CD14-positive monocyte (primary cell): ENCODE measurements around the gene ADGRG1. TPM values are rescaled to one million over a fixed set of nuclear protein-coding genes. Genes with fewer than 3 reads are reported as not detected.
A peak's percentile ranks its signal among the peaks of the same experiment; 100 is the strongest.

Experiments used
- DNase-seq, 3 donors: peaks; one replicate each; pipeline ENCODE4 v3.0.0-alpha.2; 2011 to 2022
- H2AFZ ChIP-seq: 2 replicates; pipeline ENCODE4 v1.6.0; 2012; ENCODE audit warnings: mild to moderate bottlenecking, low read depth, low read length, inconsistent platforms; ENCODE audit not compliant: insufficient read depth, poor library complexity, severe bottlenecking
- H3K27ac ChIP-seq, 2 donors: 1 replicate in 1 of 2; 2 replicates in 1 of 2; pipeline ENCODE4 v1.5.1; 2012 to 2013; ENCODE audit warnings: low read length in 2 of 2, control low read depth in 1 of 2, inconsistent platforms in 1 of 2, low read depth in 1 of 2, mild to moderate bottlenecking in 1 of 2
- H3K27me3 ChIP-seq, 2 donors: one replicate each; pipeline versions ENCODE4 v1.6.0 to v1.6.1; 2011 to 2013; ENCODE audit warnings: low read length in 2 of 2; ENCODE audit not compliant: control insufficient read depth in 2 of 2, insufficient read depth in 2 of 2
- H3K36me3 ChIP-seq, 2 donors: replicated peaks in 1 of 2; 1 replicate in 1 of 2; 2 replicates in 1 of 2; pipeline versions ENCODE4 v1.5.1 to v1.6.1; 2012 to 2013; ENCODE audit warnings: low read length in 2 of 2, control low read depth in 1 of 2, inconsistent platforms in 1 of 2, mild to moderate bottlenecking in 1 of 2; ENCODE audit not compliant: insufficient read depth in 2 of 2, control insufficient read depth in 1 of 2
- H3K4me1 ChIP-seq, 2 donors: 1 replicate in 1 of 2; 2 replicates in 1 of 2; pipeline versions ENCODE4 v1.5.1 to v1.6.1; 2012 to 2013; ENCODE audit warnings: low read length in 2 of 2, control low read depth in 1 of 2, inconsistent platforms in 1 of 2, mild to moderate bottlenecking in 1 of 2, moderate library complexity in 1 of 2; ENCODE audit not compliant: insufficient read depth in 2 of 2, control insufficient read depth in 1 of 2
- H3K4me2 ChIP-seq: replicated peaks from 2 replicates; pipeline ENCODE3; 2012; ENCODE audit warnings: low read length, moderate library complexity, mild to moderate bottlenecking; ENCODE audit not compliant: poor library complexity, severe bottlenecking; ENCODE audit errors: extremely low read depth
- H3K4me3 ChIP-seq, 3 experiments: fragments of 200-600 bp in 1 of 3; sonication (generic) in 1 of 3; replicated peaks in 1 of 3; 1 replicate in 2 of 3; 2 replicates in 1 of 3; pipeline ENCODE4 v1.5.1; 2011 to 2013; ENCODE audit warnings: low read length in 3 of 3, mild to moderate bottlenecking in 3 of 3, control low read depth in 2 of 3, low read depth in 2 of 3, inconsistent platforms in 1 of 3, moderate library complexity in 1 of 3
- H3K79me2 ChIP-seq: 2 replicates; pipeline ENCODE4 v1.6.0; 2012; ENCODE audit warnings: mild to moderate bottlenecking, control low read depth, inconsistent platforms, low read length, moderate library complexity; ENCODE audit not compliant: insufficient read depth
- H3K9ac ChIP-seq: 2 replicates; pipeline ENCODE4 v1.6.0; 2017; ENCODE audit warnings: low read length, mild to moderate bottlenecking; ENCODE audit not compliant: insufficient read depth, poor library complexity, severe bottlenecking
- H3K9me3 ChIP-seq, 2 donors: replicated peaks in 1 of 2; 1 replicate in 1 of 2; 2 replicates in 1 of 2; pipeline versions ENCODE4 v1.5.1 to v1.6.1; 2012 to 2013; ENCODE audit warnings: low read length in 2 of 2, control low read depth in 1 of 2; ENCODE audit not compliant: control insufficient read depth in 1 of 2, insufficient read depth in 1 of 2
- H4K20me1 ChIP-seq: 2 replicates; pipeline ENCODE4 v1.6.0; 2012; ENCODE audit warnings: mild to moderate bottlenecking, low read length, control low read depth, moderate library complexity; ENCODE audit not compliant: insufficient read depth
- H3K27ac Mint-ChIP-seq, 7 donors: one replicate each; pipeline ENCODE4 v1.8.0; 2020; ENCODE audit warnings: mild to moderate bottlenecking in 7 of 7, mixed read lengths in 7 of 7, moderate library complexity in 6 of 7, inconsistent platforms in 2 of 7
- H3K27me3 Mint-ChIP-seq, 3 donors: one replicate each; pipeline ENCODE4 v1.8.0; 2021 to 2022; ENCODE audit warnings: low read depth in 3 of 3, mild to moderate bottlenecking in 3 of 3, mixed read lengths in 3 of 3, moderate library complexity in 3 of 3, inconsistent platforms in 1 of 3
- H3K36me3 Mint-ChIP-seq, 2 donors: one replicate each; pipeline ENCODE4 v1.8.0; 2020; ENCODE audit warnings: mixed read lengths in 2 of 2, inconsistent platforms in 1 of 2, mild to moderate bottlenecking in 1 of 2
- H3K4me1 Mint-ChIP-seq: one replicate; pipeline ENCODE4 v1.8.0; 2020; ENCODE audit warnings: mild to moderate bottlenecking, mixed read lengths
- H3K4me3 Mint-ChIP-seq, 2 donors: one replicate each; pipeline ENCODE4 v1.8.0; 2020; ENCODE audit warnings: mild to moderate bottlenecking in 2 of 2, mixed read lengths in 2 of 2, moderate library complexity in 1 of 2
- H3K9me3 Mint-ChIP-seq, 7 donors: one replicate each; pipeline ENCODE4 v1.8.0; 2020 to 2022; ENCODE audit warnings: mixed read lengths in 7 of 7, mild to moderate bottlenecking in 6 of 7, moderate library complexity in 6 of 7, inconsistent platforms in 2 of 7
- WGBS: methylation state at CpG from one replicate; pipeline ENCODE4 v1.1.5; 2013; ENCODE audit warnings: missing lambda C conversion rate; ENCODE audit not compliant: insufficient coverage; 5-methylcytosine and 5-hydroxymethylcytosine counted together
- intact Hi-C, 2 donors: fragments of 100-400 bp; cut with micrococcal nuclease; formaldehyde crosslinking; loops; one replicate each; pipeline versions ENCODE4 v1.15.0 to v1.15.1; 2023
- polyA plus RNA-seq, 3 donors: library from polyadenylated mRNA; depleted of rRNA in 1 of 3; unstranded in 2 of 3; stranded (reverse) in 1 of 3; fragments of 300-500 nt in 2 of 3; fragments of >200 nt in 1 of 3; fragmentation: Illumina TruSeq in 2 of 3; gene quantifications; 1 replicate in 2 of 3; 2 replicates in 1 of 3; pipeline ENCODE4 v1.2.3, GENCODE V29; 2012 to 2021
- TF ChIP-seq, protein P1 (sequence below): fragments of 200-600 bp; IDR thresholded peaks from one replicate; pipeline ENCODE4 v1.8.0; 2022; ENCODE audit warnings: antibody characterized with exemption, mild to moderate bottlenecking

ADGRG1 gene
- polyA plus RNA-seq, 3 donors, result 0.07 to 0.39 (median 0.08) TPM

DNA sequence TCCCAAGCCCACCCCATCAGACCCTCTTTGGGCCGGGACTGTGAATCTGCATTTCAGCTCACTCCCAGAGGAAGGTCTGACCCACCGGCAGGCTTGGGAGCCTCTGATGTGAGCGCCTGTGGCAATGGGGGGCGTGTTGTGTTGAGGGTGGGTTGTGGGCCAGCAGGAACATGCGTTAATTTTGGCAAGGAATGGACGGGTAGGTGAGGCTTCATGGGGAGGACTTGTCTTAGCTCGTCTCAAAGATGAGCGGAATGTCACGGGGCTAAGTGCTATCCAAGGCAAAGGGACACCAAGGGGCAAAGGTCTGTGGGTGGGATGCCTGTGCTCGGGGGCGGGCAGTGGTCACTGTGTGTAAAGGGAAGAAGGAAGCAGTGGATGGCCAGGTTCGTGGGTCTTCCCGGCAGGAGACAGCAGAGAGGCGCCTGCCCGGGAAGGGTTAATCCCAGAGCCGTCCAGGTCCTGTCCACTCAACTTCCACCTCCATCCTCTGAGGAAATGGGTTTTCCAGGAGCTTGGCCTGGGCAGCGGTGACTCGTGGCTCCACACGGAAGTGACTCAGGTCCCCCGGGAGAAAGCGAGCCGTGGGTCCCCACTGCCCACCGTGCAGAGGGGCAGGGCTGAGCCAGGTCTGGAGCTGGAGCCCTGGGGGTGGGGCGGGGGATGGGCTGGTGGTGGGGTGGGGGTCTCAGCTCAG lies 17.4 kb downstream of the ADGRG1 start:
- Mint-ChIP-seq H3K27me3 (peaks cover 26 to 47% (median 39%) of the 10 kb centered on the region in 3 donors), H3K9me3 (peaks cover 0 to 5% (median 0%) of the 10 kb centered on the region in 7 donors), H3K27ac (peak overlapping the region in 2 of 7 donors; percentile 5 to 16), H3K4me1 (peaks cover 24% of the 10 kb centered on the region), H3K4me3 (peak overlapping the region in 1 of 2 donors; percentile 62), H3K36me3 (no peaks in the 10 kb centered on the region)
- H3K4me2 ChIP-seq, result no peak overlapping the region
- WGBS, result 58% methylated on average over 13 of the region's 24 CpGs
- H3K9ac ChIP-seq, result no peak overlapping the region
- H3K4me3 ChIP-seq, result no peak overlapping the region
- intact Hi-C loops, result loop anchor here (5.0 kb wide), 3 partner anchors 46 to 91 kb away; partner anchors contain the start of genes DRC7 (in 1 of the 2) and KATNB1 (in 1 of the 2)
- DNase-seq, result peak in 1 of 3 donors; percentile 33
- peaks cover 2 to 48% of the 10 kb centered on the region in 2 donors for H3K27me3 ChIP-seq
- H2AFZ ChIP-seq, result no peak overlapping the region
- no peaks in the 10 kb centered on the region for H3K9me3 ChIP-seq
- H4K20me1 ChIP-seq, result no peaks in the 10 kb centered on the region
- H3K4me1 ChIP-seq, result peaks cover 24 to 25% of the 10 kb centered on the region in 2 donors
- H3K27ac ChIP-seq, result no peak overlapping the region
- TF ChIP-seq, protein P1, sequence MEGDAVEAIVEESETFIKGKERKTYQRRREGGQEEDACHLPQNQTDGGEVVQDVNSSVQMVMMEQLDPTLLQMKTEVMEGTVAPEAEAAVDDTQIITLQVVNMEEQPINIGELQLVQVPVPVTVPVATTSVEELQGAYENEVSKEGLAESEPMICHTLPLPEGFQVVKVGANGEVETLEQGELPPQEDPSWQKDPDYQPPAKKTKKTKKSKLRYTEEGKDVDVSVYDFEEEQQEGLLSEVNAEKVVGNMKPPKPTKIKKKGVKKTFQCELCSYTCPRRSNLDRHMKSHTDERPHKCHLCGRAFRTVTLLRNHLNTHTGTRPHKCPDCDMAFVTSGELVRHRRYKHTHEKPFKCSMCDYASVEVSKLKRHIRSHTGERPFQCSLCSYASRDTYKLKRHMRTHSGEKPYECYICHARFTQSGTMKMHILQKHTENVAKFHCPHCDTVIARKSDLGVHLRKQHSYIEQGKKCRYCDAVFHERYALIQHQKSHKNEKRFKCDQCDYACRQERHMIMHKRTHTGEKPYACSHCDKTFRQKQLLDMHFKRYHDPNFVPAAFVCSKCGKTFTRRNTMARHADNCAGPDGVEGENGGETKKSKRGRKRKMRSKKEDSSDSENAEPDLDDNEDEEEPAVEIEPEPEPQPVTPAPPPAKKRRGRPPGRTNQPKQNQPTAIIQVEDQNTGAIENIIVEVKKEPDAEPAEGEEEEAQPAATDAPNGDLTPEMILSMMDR, result no peak
- H3K79me2 ChIP-seq, result no peaks in the 10 kb centered on the region
- H3K36me3 ChIP-seq, result no peaks in the 10 kb centered on the region

DNA sequence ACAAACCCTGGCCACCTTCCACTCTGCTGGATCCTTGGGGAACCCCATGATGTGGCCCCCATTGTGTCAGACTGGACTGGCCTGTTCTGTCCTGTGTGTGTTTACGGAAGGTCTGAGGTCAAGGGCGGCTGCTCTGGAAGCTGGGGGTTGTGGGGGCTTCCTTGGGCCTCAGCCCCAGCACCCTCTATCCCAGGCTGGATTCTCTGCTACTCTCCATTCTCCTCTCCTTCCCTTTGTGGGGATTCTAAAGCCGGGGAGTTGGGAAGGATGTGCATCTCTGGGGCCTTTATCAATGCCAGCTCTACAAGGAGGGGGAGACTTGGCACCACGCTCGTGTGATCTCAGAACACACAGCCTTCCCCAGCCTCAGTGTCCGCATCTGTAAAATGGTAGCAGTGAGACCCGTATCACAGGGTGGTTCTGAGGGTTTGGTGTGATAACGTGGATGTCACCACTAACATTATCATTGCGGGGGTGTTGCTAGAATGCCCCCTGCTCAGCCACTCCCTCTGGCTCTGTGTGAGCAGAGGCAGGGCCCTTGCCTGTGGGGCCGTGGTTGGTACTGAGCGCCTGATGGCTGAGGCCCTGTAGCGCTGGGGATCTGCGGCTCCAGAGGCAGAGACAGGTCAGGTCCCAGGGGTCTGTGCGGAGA lies 18.1 kb downstream of the ADGRG1 start:
- Mint-ChIP-seq H3K27me3 (peaks cover 25 to 50% (median 38%) of the 10 kb centered on the region in 3 donors), H3K4me3 (peak overlapping the region in 1 of 2 donors; percentile 48), H3K4me1 (peaks cover 24% of the 10 kb centered on the region), H3K9me3 (peaks cover 0 to 5% (median 0%) of the 10 kb centered on the region in 7 donors), H3K36me3 (no peaks in the 10 kb centered on the region), H3K27ac (peak overlapping the region in 2 of 7 donors; percentile 7 to 51)
- no peak overlapping the region for H3K4me3 ChIP-seq
- no peaks in the 10 kb centered on the region for H3K9me3 ChIP-seq
- H3K4me2 ChIP-seq, result no peak overlapping the region
- TF ChIP-seq, protein P1, result no peak
- WGBS, result 61% methylated on average over 8 of the region's 14 CpGs
- no peak for DNase-seq
- H3K27me3 ChIP-seq, result peaks cover 2 to 43% of the 10 kb centered on the region in 2 donors
- no peak overlapping the region for H2AFZ ChIP-seq
- H3K27ac ChIP-seq, result no peak overlapping the region
- peaks cover 24 to 25% of the 10 kb centered on the region in 2 donors for H3K4me1 ChIP-seq
- no peaks in the 10 kb centered on the region for H3K36me3 ChIP-seq
- H3K79me2 ChIP-seq, result no peaks in the 10 kb centered on the region
- intact Hi-C loops, result loop anchor here (5.0 kb wide), 3 partner anchors 46 to 91 kb away; partner anchors contain the start of genes DRC7 (in 1 of the 2) and KATNB1 (in 1 of the 2)
- H3K9ac ChIP-seq, result no peak overlapping the region
- H4K20me1 ChIP-seq, result no peaks in the 10 kb centered on the region
